Neural progenitor cell (in vitro differentiated cells): ENCODE measurements around the gene RIGI. TPM values are rescaled to one million over a fixed set of nuclear protein-coding genes. Genes with fewer than 3 reads are reported as not detected.

Source experiments
- DNase-seq: peaks from one replicate; pipeline ENCODE4 v3.0.0-alpha.2; 2016; ENCODE audit warnings: low spot score
- H2AFZ ChIP-seq: fragments of 200-600 bp; sonication (generic); replicated peaks from 2 replicates; pipeline ENCODE4 v1.6.1; 2016; ENCODE audit warnings: antibody characterized with exemption
- H3F3A ChIP-seq: fragments of 200-600 bp; sonication (generic); 2 replicates; pipeline ENCODE4 v1.6.1; 2016; ENCODE audit warnings: antibody characterized with exemption, low read depth
- H3K27ac ChIP-seq: fragments of 200-600 bp; sonication (generic); 2 replicates; pipeline ENCODE4 v1.5.1; 2016; ENCODE audit warnings: mild to moderate bottlenecking
- H3K27me3 ChIP-seq: fragments of 200-600 bp; sonication (generic); 2 replicates; pipeline ENCODE4 v1.6.1; 2016; ENCODE audit warnings: mild to moderate bottlenecking, moderate library complexity
- H3K36me3 ChIP-seq: fragments of 200-600 bp; sonication (generic); 2 replicates; pipeline ENCODE4 v1.5.1; 2016
- H3K4me1 ChIP-seq: fragments of 200-600 bp; sonication (generic); 2 replicates; pipeline ENCODE4 v1.6.1; 2016; ENCODE audit warnings: mixed run types
- H3K4me2 ChIP-seq: fragments of 200-600 bp; sonication (generic); 2 replicates; pipeline ENCODE4 v1.6.1; 2016
- H3K4me3 ChIP-seq: fragments of 200-600 bp; sonication (generic); 2 replicates; pipeline ENCODE4 v1.5.1; 2016
- H3K79me2 ChIP-seq: fragments of 200-600 bp; sonication (generic); 2 replicates; pipeline ENCODE4 v1.6.1; 2016; ENCODE audit warnings: low read depth
- H3K9ac ChIP-seq: fragments of 200-600 bp; sonication (generic); 2 replicates; pipeline ENCODE4 v1.6.1; 2016
- H3K9me3 ChIP-seq: fragments of 200-600 bp; sonication (generic); 2 replicates; pipeline ENCODE4 v1.5.1; 2016; ENCODE audit warnings: low read depth
- H4K20me1 ChIP-seq: fragments of 200-600 bp; sonication (generic); 2 replicates; pipeline ENCODE4 v1.6.1; 2016; ENCODE audit warnings: low read depth
- H3K27ac Mint-ChIP-seq: 3 replicates; pipeline ENCODE4 v1.8.0; 2021; ENCODE audit warnings: mixed read lengths
- H3K27me3 Mint-ChIP-seq: 2 replicates; pipeline ENCODE4 v1.8.0; 2022; ENCODE audit warnings: low read depth, mild to moderate bottlenecking, inconsistent platforms, moderate library complexity, mixed read lengths; ENCODE audit not compliant: insufficient read depth
- H3K36me3 Mint-ChIP-seq: 3 replicates; pipeline ENCODE4 v1.8.0; 2021; ENCODE audit warnings: mixed read lengths
- H3K4me1 Mint-ChIP-seq: 3 replicates; pipeline ENCODE4 v1.8.0; 2021; ENCODE audit warnings: mixed read lengths
- H3K4me3 Mint-ChIP-seq: 3 replicates; pipeline ENCODE4 v1.8.0; 2021; ENCODE audit warnings: mild to moderate bottlenecking, moderate library complexity, mixed read lengths
- H3K9me3 Mint-ChIP-seq: 3 replicates; pipeline ENCODE4 v1.8.0; 2020; ENCODE audit warnings: mixed read lengths
- EZH2 ChIP-seq: fragments of 200-600 bp; sonication (generic); IDR thresholded peaks from 2 replicates; pipeline ENCODE4 v1.6.1; 2017; ENCODE audit warnings: antibody characterized with exemption, mild to moderate bottlenecking, moderate library complexity
- EZH2phosphoT487 ChIP-seq: fragments of 200-600 bp; sonication (generic); IDR thresholded peaks from 2 replicates; pipeline ENCODE4 v1.6.1; 2017; ENCODE audit warnings: antibody characterized with exemption
- total RNA-seq: library from RNA; depleted of rRNA; stranded (reverse); fragments of >200 nt; gene quantifications from 2 replicates; pipeline ENCODE4 v1.2.3, GENCODE V29; 2015; ENCODE audit warnings: low replicate concordance
- TF ChIP-seq, protein P1 (sequence below): fragments of 200-600 bp; sonication (generic); IDR thresholded peaks from 2 replicates; pipeline ENCODE4 v1.5.1; 2017; ENCODE audit warnings: antibody characterized with exemption, mild to moderate bottlenecking

Gene RIGI
- total RNA-seq, 1 donor from 2014 or later, result 9.9 TPM

DNA sequence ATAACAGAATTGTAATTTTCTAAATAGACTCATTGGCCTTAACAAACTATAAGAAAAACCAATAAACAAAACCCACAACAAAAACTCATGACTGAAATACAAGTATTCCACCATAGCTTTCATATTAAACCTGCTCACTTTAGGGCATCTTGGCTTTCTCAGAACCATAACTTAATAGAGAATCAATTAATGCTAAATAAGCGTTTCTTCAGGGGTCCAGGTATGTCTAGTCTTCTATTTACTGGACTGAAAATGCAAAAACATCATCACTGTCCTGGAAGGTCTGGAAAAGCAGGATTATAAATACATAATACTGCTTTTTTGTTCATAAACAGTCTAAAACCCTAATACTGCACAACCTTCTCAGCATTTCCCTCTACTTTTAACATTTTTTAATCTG is 19.9 kb upstream of the RIGI start:
- peaks cover 65% of the 10 kb centered on the region for H4K20me1 ChIP-seq
- no peak overlapping the region for H2AFZ ChIP-seq
- H3K4me1 ChIP-seq, result peaks cover 8% of the 10 kb centered on the region
- H3K27ac ChIP-seq, result no peak overlapping the region
- Mint-ChIP-seq H3K27me3 (peaks cover 2% of the 10 kb centered on the region), H3K4me1 (peaks cover 17% of the 10 kb centered on the region), H3K36me3 (peaks cover 52% of the 10 kb centered on the region), H3K4me3 (no peak overlapping the region), H3K27ac (no peak overlapping the region), H3K9me3 (peaks cover 4% of the 10 kb centered on the region)
- H3K4me2 ChIP-seq, result no peak overlapping the region
- H3K79me2 ChIP-seq, result peaks cover 98% of the 10 kb centered on the region
- H3F3A ChIP-seq, result peaks cover 9% of the 10 kb centered on the region
- H3K36me3 ChIP-seq, result peaks cover 4% of the 10 kb centered on the region
- H3K4me3 ChIP-seq, result no peak overlapping the region
- no peak for DNase-seq
- TF ChIP-seq EZH2 (no peak), EZH2phosphoT487 (no peak)
- TF ChIP-seq, protein P1, sequence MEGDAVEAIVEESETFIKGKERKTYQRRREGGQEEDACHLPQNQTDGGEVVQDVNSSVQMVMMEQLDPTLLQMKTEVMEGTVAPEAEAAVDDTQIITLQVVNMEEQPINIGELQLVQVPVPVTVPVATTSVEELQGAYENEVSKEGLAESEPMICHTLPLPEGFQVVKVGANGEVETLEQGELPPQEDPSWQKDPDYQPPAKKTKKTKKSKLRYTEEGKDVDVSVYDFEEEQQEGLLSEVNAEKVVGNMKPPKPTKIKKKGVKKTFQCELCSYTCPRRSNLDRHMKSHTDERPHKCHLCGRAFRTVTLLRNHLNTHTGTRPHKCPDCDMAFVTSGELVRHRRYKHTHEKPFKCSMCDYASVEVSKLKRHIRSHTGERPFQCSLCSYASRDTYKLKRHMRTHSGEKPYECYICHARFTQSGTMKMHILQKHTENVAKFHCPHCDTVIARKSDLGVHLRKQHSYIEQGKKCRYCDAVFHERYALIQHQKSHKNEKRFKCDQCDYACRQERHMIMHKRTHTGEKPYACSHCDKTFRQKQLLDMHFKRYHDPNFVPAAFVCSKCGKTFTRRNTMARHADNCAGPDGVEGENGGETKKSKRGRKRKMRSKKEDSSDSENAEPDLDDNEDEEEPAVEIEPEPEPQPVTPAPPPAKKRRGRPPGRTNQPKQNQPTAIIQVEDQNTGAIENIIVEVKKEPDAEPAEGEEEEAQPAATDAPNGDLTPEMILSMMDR, result no peak
- H3K27me3 ChIP-seq, result no peaks in the 10 kb centered on the region
- H3K9me3 ChIP-seq, result no peaks in the 10 kb centered on the region
- H3K9ac ChIP-seq, result no peak overlapping the region

DNA sequence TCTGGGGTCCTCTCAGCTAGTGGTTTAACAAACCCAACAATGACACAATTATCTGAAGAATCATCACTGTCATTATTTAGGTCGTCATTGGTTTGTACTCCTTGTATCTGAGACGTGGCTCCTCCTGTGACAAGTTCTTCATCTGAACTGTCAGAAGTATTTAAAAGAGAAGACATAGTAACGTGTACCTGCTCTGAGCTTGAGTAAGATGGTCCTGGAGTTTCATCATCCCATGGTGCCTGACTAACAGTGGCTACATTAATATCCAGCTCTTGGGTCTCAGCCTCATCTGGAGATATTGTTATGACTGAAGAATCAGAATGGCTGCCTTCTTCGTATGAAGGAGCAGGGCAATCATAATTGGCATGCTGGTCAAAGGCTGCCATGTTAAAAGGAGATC is 17.1 kb upstream of the RIGI start:
- H3K4me3 Mint-ChIP-seq, result no peak overlapping the region
- H3K4me2 ChIP-seq, result no peak overlapping the region
- TF ChIP-seq EZH2 (no peak), EZH2phosphoT487 (no peak)
- TF ChIP-seq, protein P1, result no peak
- H3K27me3 ChIP-seq, result no peaks in the 10 kb centered on the region
- peaks cover 48% of the 10 kb centered on the region for H4K20me1 ChIP-seq
- H3K79me2 ChIP-seq, result peaks cover 79% of the 10 kb centered on the region
- H3K4me3 ChIP-seq, result no peak overlapping the region
- no peak for DNase-seq
- no peaks in the 10 kb centered on the region for H3K9me3 Mint-ChIP-seq
- H3K4me1 ChIP-seq, result no peaks in the 10 kb centered on the region
- no peaks in the 10 kb centered on the region for H3K27me3 Mint-ChIP-seq
- H3K9ac ChIP-seq, result no peak overlapping the region
- no peak overlapping the region for H3K27ac ChIP-seq
- H3K4me1 Mint-ChIP-seq, result no peaks in the 10 kb centered on the region
- H3K27ac Mint-ChIP-seq, result no peak overlapping the region
- H3K9me3 ChIP-seq, result no peaks in the 10 kb centered on the region
- H2AFZ ChIP-seq, result no peak overlapping the region
- H3K36me3 ChIP-seq, result peaks cover 4% of the 10 kb centered on the region
- peaks cover 39% of the 10 kb centered on the region for H3K36me3 Mint-ChIP-seq
- H3F3A ChIP-seq, result no peaks in the 10 kb centered on the region

DNA sequence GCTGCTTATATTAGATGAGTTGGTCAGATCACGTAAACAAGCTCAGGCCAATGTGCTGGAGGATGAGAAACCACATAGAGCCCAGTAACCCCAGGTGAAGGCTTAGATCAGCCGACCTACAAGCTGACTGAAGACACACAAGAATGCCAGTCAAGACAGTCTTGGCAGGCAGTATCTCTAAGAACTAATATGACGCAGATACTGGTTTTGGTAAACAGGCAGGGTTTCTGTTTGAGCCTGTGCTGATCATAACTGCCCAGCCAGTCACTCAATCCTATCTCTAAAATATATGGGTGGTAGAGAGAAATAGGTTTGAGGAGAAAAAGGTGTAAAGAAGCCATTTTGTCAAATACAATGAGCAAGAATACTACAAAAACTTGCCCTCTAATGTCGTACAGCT is 7.8 kb upstream of the RIGI start:
- Histone ChIP-seq H3K9ac (no peak overlapping the region), H3K27me3 (no peaks in the 10 kb centered on the region), H3K4me1 (no peaks in the 10 kb centered on the region), H3K36me3 (no peaks in the 10 kb centered on the region), H3F3A (no peaks in the 10 kb centered on the region), H3K79me2 (no peaks in the 10 kb centered on the region), H3K9me3 (no peaks in the 10 kb centered on the region), H4K20me1 (no peaks in the 10 kb centered on the region), H2AFZ (no peak overlapping the region), H3K27ac (no peak overlapping the region), H3K4me3 (no peak overlapping the region), H3K4me2 (no peak overlapping the region)
- Mint-ChIP-seq H3K27ac (no peak overlapping the region), H3K36me3 (peaks cover 13% of the 10 kb centered on the region), H3K4me1 (no peaks in the 10 kb centered on the region), H3K27me3 (peaks cover 2% of the 10 kb centered on the region), H3K4me3 (no peak overlapping the region), H3K9me3 (no peaks in the 10 kb centered on the region)
- DNase-seq, result no peak
- TF ChIP-seq EZH2phosphoT487, result no peak
- TF ChIP-seq, protein P1, result no peak
- TF ChIP-seq EZH2, result no peak
